AG04449 (cell line): ENCODE data around the gene METAP1D.
A peak's percentile ranks its signal among the peaks of the same experiment; 100 is the strongest.

Source experiments
- CTCF ChIA-PET: fragments of 350-600 bp; formaldehyde crosslinking; extraction: SDS; loops from one replicate; lab custom pipeline; 2021; ENCODE audit warnings: antibody characterized with exemption; lab: Yijun Ruan, JAX
- POLR2A ChIA-PET: fragments of 400-600, 350-600 bp; formaldehyde crosslinking; extraction: SDS; loops from one replicate; lab custom pipeline; 2020; ENCODE audit warnings: antibody characterized with exemption, inconsistent platforms; lab: Yijun Ruan, JAX
- DNase-seq: peaks from one replicate; pipeline ENCODE4 v3.0.0-alpha.2; 2010; ENCODE audit warnings: low read depth, low spot score
- H3K4me3 ChIP-seq: 2 replicates; pipeline ENCODE4 v1.5.1; 2011; ENCODE audit warnings: low read depth, mild to moderate bottlenecking, control low read depth, low read length
- TF ChIP-seq, protein P1 (sequence below): IDR thresholded peaks from one replicate; pipeline ENCODE4 v1.5.1; 2011; ENCODE audit warnings: mild to moderate bottlenecking, moderate library complexity, low read length, control low read depth, inconsistent platforms; ENCODE audit not compliant: insufficient read depth; ENCODE audit errors: missing control alignments

METAP1D gene

DNA sequence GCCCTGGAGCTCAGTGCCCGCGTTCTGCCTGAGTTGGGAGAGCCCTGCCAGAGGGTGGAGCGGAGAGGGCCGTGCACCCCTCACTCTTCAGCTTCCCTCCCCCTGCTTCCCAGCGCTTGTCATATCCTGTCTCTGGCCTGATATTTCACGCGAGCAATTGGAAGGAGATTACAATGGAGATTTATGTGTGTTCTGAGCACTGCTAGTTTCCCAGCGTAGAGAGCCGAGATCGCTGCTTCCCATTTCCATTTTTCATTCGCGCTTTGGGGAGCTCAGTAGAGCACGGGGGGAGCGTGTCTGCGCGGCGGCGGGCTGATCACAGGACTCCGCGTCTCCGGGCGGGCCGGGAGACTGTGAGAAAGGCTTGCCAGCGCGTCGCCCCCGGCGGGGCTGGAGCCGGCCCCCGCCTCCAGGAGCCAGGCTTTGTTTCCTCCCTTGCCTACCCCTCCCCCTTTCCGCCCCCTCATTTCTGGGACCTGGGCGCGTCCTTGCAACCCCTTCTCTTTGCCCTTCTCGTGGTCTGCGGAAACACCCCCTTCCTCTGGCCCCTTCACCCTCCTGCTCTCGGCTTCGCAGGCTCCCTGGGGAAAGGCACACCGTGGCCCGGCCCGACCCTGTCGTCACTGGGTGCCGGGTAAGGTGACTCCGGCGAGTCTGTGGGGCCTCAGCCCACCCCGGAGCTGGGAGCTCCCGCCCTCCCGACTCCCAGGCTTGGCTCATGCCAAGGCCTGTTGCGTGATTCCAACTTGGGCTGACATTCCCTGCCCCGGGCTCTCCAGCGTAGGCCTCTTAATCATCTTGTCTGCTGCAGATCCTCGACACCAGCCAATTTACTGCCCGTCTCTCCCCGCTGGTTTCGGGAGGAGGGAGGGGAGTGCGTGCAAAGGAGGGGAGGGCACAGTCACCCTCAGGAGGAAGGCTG is 97.1 kb downstream of the METAP1D start:
- H3K4me3 ChIP-seq: peak overlapping the region; percentile 66
- peak; percentile 74 for DNase-seq
- CTCF ChIA-PET: interaction anchor here (0.9 kb wide), 1 partner anchor 286 kb away, joined by 3 read pairs; no protein-coding TSS in a partner anchor

DNA sequence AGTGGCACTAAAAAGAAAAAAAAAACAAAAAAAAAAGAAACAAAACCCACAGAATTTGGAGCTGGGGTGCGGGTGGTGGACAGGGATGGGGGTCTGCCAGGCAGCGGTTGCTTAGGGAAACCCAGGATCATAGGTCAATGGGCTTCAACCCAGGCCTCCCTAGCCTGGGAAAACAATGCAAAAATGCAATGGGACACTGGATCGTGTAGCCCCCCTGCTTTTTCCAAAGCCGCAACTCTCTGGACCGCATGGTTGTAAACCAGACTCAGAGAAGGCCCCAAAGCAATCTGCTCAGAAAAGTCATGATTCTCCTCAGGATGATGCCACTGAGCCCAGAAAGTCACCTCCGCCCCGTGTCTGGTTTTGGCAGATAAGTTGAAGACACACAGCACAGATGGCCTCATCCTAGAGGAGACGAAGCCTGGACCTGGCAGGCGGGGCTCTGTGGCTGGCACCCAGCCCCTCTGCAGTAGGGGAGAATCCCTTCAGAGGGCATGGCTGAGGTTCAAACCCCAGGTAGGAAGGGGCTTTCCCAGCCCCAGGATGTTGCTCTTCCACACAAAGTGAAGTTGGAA is 97.9 kb downstream of the METAP1D start:
- peak overlapping the region; percentile 66; the same call in 1 of the 2 replicates for H3K4me3 ChIP-seq
- TF ChIP-seq, protein P1, sequence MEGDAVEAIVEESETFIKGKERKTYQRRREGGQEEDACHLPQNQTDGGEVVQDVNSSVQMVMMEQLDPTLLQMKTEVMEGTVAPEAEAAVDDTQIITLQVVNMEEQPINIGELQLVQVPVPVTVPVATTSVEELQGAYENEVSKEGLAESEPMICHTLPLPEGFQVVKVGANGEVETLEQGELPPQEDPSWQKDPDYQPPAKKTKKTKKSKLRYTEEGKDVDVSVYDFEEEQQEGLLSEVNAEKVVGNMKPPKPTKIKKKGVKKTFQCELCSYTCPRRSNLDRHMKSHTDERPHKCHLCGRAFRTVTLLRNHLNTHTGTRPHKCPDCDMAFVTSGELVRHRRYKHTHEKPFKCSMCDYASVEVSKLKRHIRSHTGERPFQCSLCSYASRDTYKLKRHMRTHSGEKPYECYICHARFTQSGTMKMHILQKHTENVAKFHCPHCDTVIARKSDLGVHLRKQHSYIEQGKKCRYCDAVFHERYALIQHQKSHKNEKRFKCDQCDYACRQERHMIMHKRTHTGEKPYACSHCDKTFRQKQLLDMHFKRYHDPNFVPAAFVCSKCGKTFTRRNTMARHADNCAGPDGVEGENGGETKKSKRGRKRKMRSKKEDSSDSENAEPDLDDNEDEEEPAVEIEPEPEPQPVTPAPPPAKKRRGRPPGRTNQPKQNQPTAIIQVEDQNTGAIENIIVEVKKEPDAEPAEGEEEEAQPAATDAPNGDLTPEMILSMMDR: no peak
- ChIA-PET CTCF (interaction anchor here (1.7 kb wide), 1 partner anchor 205 kb away, joined by 3 read pairs; no protein-coding TSS in a partner anchor), POLR2A (interaction anchor here (1.1 to 4.7 kb wide), 3 partner anchors 9 to 51 kb away, joined by 3 to 52 read pairs (median 3); partner anchors contain the start of gene DLX1)
- DNase-seq: no peak

More for the DNA sequence above, 97.1 kb downstream of the METAP1D start:
- POLR2A ChIA-PET: interaction anchor here (1.1 to 4.7 kb wide), 3 partner anchors 10 to 51 kb away, joined by 3 to 52 read pairs (median 3); partner anchors contain the start of gene DLX1
- TF ChIP-seq, protein P1: no peak

DNA sequence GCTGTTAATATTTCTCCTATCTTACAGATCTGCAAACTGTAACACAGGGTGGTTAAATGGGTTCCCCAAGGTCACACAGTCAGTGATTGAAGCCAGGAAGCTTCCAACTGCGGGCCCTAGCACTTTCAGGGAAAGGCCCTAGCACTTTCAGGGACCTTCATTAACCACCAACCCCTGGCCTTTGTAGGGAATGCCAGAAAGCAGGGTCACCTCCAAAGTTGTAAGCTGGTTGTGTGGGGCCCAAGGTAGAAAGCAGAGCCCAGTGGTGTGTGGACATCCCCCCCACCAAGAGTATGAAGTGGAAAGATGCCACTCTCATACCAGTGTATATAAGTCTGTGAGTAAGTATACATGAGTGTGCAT is 98.5 kb downstream of the METAP1D start:
- ChIA-PET CTCF (interaction anchor here (1.1 to 2.3 kb wide), 3 partner anchors 11 to 287 kb away, joined by 3 to 10 read pairs (median 3); no protein-coding TSS in a partner anchor), POLR2A (interaction anchor here (1.3 to 5.0 kb wide), 4 partner anchors 9 to 386 kb away, joined by 3 to 76 read pairs (median 28); partner anchors contain the start of gene DLX1)
- no peak for DNase-seq
- peak overlapping the region; percentile 81 for H3K4me3 ChIP-seq
- TF ChIP-seq, protein P1: no peak

DNA sequence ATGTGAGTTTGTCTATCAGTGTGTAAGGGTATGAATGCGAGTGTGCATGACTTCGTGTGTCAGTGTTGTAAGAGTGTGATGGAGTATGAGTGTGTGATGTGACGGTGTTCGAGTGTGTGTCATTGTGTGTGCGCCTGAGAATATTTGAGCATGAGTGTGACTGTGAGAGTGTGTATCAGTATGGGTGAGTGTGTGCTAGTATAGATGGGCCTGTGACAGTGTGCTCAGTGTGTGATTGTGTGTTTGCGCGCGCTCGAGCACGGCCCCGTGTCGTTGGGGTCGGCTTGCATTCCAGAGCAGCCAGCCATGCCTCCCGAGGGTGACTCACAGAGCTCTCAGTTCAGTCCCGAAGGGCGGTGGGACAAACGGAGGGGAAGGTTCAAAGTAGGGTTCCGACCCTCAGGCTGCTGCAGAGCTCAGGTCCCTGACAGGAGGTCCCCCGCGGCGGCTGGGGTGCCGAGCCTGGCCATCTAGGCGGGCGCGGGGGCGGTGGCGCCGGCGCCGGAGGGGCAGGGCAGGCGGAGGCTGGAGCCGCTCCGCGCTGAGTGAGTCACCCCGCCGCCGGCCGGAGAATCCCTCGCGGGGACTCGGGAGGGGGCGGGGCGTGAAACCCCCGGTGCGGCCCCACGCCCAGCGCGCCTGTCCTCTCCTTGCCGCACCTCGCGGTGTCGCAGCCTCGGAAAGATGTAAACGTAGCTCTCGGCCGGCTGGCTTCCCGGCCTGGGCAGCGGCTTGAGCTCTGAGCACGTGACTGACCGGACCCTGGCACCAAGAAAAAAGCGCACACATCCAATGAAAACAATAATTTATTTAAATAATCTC is 99.1 kb downstream of the METAP1D start:
- POLR2A ChIA-PET: interaction anchor here (1.3 to 5.0 kb wide), 3 partner anchors 8 to 387 kb away, joined by 3 to 76 read pairs (median 3); partner anchors contain the start of gene DLX1
- DNase-seq: no peak
- TF ChIP-seq, protein P1: no peak
- peak overlapping the region; percentile 81 for H3K4me3 ChIP-seq
- CTCF ChIA-PET: interaction anchor here (0.8 to 2.3 kb wide), 11 partner anchors 12 to 401 kb away, joined by 3 to 10 read pairs (median 3); partner anchors contain the start of gene DLX1

- POLR2A ChIA-PET: interaction anchor here (1.3 to 5.0 kb wide), 2 partner anchors 14 to 387 kb away, joined by 3 to 76 read pairs; partner anchors contain the start of gene DLX1
- peak overlapping the region; percentile 81 for H3K4me3 ChIP-seq
- CTCF ChIA-PET: interaction anchor here (0.8 to 2.3 kb wide), 11 partner anchors 12 to 401 kb away, joined by 3 to 10 read pairs (median 3); partner anchors contain the start of gene DLX1
- no peak for DNase-seq
- TF ChIP-seq, protein P1: no peak
Measured at GRCh38 chr2:172099472-172100079, 99.8 kb downstream of the METAP1D start.
